Kidney epithelial cell (primary cell): Measurements from ENCODE around the gene WNT5B. TPM values are rescaled to one million over a fixed set of nuclear protein-coding genes. Genes with fewer than 3 reads are reported as not detected.

Source experiments
- DNase-seq: peaks from one replicate; pipeline ENCODE4 v3.0.0-alpha.2; 2010; ENCODE audit warnings: low read depth
- H3K27me3 ChIP-seq: 2 replicates; pipeline ENCODE4 v1.6.0; 2011; ENCODE audit warnings: low read length; ENCODE audit not compliant: control insufficient read depth, insufficient read depth
- H3K36me3 ChIP-seq: 2 replicates; pipeline ENCODE4 v1.5.1; 2011; ENCODE audit warnings: low read length; ENCODE audit not compliant: control insufficient read depth, insufficient read depth
- H3K4me3 ChIP-seq: 2 replicates; pipeline ENCODE4 v1.5.1; 2011; ENCODE audit warnings: low read depth, mild to moderate bottlenecking, control low read depth, low read length
- total RNA-seq: library from RNA; depleted of rRNA; stranded (reverse); fragments of >200 nt; gene quantifications from 2 replicates; pipeline ENCODE4 v1.2.3, GENCODE V29; 2015
- TF ChIP-seq, protein P1 (sequence below): IDR thresholded peaks from 2 replicates; pipeline ENCODE4 v1.5.1; 2011; ENCODE audit warnings: mild to moderate bottlenecking, moderate library complexity, low read length, control low read depth, inconsistent platforms; ENCODE audit not compliant: insufficient read depth, poor library complexity, severe bottlenecking

The WNT5B gene
- total RNA-seq, 1 donor from 2014 or later: 26.4 TPM

DNA sequence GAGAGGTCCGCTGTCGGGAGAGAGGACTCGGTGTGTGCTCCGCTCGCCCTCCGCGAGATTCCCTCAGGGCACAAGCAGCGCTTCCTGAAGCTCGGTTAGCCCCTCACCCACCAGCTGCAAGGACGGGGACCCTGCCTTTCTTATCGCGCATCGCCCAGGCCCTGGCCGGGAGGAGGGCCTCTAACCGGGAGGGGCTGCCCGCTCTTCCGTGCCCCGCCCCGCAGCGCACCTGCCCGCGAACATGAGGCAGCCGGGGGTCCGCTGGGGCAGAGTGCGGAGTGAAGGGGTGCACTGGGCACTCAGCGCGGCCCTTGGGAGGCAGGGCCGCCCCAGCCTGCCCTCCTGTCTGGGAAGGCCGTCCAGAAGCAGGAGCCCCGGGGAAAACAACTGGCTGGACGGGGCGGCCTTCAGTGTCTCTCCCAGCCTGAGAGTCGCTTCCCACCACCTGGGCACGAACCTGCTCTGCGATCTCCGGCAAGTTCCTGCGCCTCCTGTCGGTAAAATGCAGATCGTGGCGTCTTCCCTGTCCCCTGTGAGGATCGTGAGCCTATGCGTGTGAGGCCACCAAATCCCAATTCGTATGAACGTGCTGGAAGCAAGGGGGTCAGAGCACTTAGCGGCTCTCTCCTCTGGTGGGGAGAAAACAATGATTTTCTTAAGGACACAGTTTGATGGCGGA, 33.9 kb downstream of the WNT5B start:
- DNase-seq: peak; percentile 12
- Histone ChIP-seq H3K4me3 (peak overlapping the region; percentile 16), H3K27me3 (peaks cover 2% of the 10 kb centered on the region), H3K36me3 (no peaks in the 10 kb centered on the region)
- TF ChIP-seq, protein P1, sequence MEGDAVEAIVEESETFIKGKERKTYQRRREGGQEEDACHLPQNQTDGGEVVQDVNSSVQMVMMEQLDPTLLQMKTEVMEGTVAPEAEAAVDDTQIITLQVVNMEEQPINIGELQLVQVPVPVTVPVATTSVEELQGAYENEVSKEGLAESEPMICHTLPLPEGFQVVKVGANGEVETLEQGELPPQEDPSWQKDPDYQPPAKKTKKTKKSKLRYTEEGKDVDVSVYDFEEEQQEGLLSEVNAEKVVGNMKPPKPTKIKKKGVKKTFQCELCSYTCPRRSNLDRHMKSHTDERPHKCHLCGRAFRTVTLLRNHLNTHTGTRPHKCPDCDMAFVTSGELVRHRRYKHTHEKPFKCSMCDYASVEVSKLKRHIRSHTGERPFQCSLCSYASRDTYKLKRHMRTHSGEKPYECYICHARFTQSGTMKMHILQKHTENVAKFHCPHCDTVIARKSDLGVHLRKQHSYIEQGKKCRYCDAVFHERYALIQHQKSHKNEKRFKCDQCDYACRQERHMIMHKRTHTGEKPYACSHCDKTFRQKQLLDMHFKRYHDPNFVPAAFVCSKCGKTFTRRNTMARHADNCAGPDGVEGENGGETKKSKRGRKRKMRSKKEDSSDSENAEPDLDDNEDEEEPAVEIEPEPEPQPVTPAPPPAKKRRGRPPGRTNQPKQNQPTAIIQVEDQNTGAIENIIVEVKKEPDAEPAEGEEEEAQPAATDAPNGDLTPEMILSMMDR: peak; percentile 59

DNA sequence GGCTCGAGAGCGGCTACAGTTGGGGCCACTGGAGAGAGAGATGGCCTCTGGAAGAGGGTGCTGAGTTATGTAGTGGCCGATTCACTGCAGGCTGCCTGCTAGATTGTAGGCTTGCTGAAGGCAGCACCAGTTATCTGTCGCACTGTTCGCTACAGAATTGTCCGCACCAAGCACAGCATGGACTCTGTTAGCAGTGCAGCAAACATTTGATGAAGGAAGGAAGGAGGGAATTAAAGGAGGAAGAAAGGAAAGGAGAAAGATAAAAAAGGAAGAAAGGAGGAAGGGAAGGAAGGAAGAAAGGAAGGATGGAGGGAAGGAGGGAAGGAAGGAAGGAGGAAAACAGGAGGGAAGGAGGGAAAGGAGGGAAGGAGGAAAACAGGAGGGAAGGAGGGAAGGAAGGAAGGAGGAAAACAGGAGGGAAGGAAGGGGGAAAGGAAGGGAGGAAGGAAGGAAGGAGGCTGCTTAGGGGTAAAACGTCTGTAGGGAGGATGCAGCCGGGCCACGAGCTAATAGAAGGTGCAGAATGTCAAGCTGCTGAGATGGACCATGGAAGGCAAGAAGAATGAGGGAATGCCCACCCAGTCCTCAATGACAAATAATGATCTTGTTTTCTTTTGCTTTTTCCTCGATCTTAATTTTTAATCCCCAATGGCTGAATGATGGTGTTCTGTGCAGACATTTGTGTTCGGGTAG, 34.6 kb downstream of the WNT5B start:
- TF ChIP-seq, protein P1: no peak
- Histone ChIP-seq H3K27me3 (peaks cover 2% of the 10 kb centered on the region), H3K4me3 (no peak overlapping the region), H3K36me3 (no peaks in the 10 kb centered on the region)
- no peak for DNase-seq

DNA sequence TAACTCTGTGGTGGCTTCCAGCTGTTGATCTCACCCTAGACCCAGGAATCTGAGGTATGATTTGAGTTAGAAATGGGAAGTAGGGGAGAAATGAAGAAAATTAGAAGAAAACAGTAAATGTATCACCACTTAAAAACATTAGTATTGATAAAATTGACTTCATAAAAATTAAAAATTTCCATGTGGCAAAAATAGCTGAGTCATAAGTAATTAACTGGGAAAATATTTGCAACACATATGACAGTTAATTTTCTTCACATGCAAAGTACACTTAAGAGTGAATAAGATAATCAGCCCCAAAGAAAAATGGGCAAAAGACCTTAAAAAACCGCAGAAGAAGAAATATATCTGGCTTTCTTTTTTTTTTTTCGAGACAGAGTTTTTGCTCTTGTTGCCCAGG, 36.3 kb downstream of the WNT5B start:
- no peak overlapping the region for H3K4me3 ChIP-seq
- TF ChIP-seq, protein P1: no peak
- peaks cover 2% of the 10 kb centered on the region for H3K27me3 ChIP-seq
- H3K36me3 ChIP-seq: no peaks in the 10 kb centered on the region
- DNase-seq: no peak

DNA sequence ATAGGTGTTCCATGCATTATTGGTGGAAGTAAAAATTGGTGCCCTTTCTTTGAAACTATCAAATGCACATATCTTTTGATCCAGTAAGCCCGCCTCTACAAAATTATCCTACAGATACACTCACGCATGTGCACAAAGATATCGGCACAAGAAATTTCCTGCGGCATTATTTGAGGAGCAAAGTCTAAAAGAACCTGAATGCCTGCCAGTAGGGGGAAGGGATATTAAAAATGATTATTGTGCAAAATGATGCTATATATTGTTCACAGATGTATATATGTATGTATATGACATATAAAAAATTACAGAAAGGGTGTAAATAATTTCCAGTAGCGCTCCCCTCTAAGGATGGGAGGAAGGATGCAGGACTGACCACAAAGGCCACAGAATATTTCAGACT, 37.2 kb downstream of the WNT5B start:
- TF ChIP-seq, protein P1: no peak
- DNase-seq: no peak
- Histone ChIP-seq H3K36me3 (no peaks in the 10 kb centered on the region), H3K4me3 (no peak overlapping the region), H3K27me3 (peaks cover 2% of the 10 kb centered on the region)

DNA sequence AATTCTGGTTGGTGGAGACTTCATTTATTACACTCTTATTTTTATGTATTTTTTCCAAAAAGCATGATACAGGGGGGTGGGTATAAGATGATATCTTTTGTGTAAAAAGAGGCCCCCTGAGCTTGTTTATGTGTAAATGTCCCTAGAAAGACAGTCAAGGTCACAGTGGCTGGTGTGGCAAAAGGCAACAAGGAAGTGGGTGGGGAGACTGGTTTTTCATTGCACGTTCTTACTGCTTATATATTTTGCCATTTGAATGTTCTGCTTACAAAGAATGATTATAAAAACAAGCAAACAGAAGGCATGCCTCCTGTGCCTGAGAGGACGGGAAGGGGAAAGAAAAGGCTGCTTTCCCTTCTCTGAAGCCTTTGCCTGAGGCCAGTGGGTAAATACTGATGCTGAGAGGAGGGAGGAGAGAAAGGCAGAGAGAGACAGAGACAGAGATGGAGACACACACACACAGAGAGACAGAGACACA, 37.7 kb downstream of the WNT5B start:
- DNase-seq: no peak
- no peaks in the 10 kb centered on the region for H3K36me3 ChIP-seq
- peaks cover 2% of the 10 kb centered on the region for H3K27me3 ChIP-seq
- TF ChIP-seq, protein P1: no peak
- H3K4me3 ChIP-seq: no peak overlapping the region
